GM19467 (cell line): ENCODE measurements around the gene AURKA.
"Not testable (repeated sequence)": the region's sequence is repeated elsewhere in the genome, so short reads cannot be mapped to it uniquely, and the experiment has no call there.

ENCODE experiments used
- ATAC-seq: cut with Tn5 transposase; IDR thresholded peaks from one replicate; pipeline ENCODE4 v1.9.1; 2021; ENCODE audit warnings: mild to moderate bottlenecking, moderate library complexity; ENCODE audit not compliant: unreplicated experiment

AURKA gene

DNA sequence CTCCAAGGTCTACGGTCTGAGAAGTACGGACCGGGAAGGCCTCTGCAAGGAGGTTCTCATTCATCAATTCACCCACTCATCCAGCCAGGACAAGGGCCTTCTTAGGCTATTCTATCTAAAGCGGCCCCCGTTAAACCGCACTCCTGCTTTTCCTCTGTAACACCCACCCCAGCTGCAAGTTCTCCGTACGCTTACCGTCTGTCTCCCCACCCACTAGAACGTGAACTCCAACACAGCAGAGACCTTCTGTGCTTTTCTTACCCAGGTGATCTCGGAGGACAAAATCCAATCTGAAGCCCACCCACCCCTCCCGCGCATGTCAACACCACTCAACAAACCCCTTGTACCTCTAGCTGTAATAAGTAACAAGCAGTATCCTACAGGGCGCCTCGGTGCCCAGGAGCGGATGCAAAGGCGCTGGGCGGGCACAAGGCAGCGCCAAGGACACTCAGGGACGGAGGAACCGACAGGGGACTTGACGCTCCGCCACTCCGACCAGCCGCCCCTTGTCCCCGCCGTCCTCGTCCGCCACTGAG is 351 bp downstream of the AURKA start:
- ATAC-seq = peak; percentile 30

DNA sequence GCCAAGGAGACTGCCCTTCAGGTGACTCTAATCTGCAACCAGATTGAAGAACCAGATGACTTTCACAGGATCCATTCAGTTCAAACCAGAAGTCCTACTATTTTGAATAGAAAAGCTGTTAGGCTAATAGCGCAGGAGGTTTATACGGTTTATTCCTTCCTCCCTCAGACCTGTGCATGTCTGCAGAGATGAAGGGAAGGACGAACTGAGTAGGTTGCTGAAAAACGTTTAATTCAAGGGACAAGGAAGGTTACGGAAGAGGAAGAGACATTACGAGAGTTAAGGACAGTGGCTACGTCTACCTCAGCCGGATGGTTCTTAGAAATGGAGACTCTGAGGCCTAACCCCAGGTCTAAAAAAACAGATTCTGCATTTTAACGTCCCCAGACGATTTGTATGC is 978 bp downstream of the AURKA start:
- no peak for ATAC-seq

DNA sequence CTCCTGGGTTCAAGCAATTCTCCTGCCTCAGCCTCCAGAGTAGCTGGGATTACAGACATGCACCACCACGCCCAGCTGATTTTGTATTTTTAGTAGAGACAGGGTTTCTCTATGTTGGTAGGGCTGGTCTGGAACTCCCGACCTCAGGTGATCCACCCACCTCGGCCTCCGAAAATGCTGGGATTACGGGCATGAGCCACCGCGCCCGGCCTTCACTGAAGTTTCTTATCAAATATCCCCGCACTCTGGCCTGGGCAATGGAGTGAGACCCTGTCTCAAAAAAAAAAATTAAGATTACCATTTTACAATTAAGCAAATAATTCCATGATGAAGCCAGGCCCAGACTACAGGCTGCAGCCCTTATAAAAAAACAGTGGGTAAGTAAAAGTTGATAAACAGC is 1.6 kb downstream of the AURKA start:
- ATAC-seq = not testable (repeated sequence)

DNA sequence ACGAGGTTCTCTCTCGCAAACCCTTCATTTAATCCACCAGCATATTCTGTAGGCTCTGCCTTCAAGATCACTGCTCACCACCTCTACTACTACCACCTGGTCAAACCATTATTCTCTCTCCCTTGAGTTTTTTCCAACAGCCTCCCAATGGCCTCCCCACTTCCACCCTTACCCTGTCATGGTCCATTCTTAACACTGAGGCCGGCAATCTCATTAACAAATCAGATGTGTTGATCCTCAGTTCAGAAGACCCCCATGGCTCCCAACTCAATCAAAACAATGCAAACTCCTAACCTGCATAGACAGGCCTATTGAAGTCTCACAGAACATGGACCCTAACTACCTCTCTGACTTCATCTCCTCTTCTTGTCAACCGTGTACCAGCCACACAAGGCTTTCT is 2.2 kb downstream of the AURKA start:
- no peak for ATAC-seq

DNA sequence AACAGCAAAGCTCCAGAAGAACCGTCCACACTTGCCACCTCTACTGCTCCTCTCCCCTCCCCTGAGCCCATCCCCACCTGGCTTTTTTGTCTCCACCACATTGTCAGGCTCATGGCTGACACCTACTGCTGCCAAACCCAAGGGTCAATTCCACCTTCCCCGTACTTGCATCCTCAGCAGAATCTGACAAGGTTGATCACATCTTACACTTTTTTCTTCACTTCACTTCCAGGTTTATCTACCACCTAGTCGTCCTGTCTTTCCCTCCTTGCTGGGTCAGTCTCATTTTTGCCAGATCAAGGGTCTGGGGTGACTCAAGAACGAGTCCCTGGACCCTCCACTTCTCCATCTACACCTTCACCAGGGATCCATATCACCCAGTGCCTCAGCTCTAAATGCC is 3.1 kb downstream of the AURKA start:
- no peak for ATAC-seq

DNA sequence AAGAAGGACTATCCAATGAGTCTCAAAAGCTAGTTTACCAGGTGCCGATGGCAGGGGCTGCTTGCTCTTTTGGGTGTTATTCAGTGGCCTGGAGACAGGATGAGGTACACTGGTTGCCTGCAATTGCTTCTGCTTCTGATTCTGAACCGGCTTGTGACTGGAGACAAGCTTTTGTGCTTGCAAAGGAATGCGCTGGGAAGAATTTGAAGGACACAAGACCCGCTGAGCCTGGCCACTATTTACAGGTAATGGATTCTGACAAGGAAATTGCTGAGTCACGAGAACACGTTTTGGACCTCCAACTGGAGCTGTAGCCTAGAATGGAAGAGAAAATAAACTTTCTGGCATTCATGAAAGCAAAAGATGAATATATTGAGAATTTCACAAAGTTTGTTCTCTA is 5.8 kb downstream of the AURKA start:
- ATAC-seq = no peak

DNA sequence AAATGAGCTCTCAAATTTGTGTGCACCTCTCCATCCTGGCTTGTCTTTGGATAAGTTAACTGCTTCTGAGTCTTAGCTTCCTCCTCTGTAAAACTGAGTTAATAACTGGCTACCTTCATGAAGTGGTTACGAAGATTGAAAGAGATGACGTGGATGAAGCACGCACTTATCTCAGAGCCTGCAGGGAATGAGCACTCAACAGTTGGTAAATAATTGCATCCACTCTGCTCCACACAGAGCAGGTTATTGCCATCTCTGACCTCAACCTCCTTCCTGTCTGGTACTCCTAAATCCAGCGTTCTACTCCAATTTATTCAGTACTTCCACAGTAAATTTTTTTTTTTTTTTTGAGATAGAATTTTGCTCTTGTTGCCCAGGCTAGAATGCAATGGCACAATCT is 6.9 kb downstream of the AURKA start:
- ATAC-seq = no peak

DNA sequence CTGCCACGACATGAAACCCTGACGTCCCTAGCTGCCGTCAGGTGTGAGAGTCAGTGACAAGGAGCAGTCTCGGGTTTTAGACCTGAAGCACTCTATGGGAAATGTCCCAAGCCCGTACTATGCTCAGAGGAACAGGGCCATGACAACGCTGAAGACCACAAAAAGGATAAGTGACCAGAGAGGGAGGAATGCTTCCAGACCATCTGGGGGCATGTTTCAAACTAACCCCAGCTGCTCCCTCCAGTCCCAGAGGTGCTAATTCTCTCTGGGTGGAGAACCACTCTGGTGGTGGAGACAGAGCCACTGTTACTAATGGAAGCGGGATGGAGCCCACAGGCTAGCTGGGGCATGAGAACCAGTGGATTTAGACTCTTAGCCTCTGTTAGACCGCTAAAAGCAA is 8.7 kb downstream of the AURKA start:
- no peak for ATAC-seq

DNA sequence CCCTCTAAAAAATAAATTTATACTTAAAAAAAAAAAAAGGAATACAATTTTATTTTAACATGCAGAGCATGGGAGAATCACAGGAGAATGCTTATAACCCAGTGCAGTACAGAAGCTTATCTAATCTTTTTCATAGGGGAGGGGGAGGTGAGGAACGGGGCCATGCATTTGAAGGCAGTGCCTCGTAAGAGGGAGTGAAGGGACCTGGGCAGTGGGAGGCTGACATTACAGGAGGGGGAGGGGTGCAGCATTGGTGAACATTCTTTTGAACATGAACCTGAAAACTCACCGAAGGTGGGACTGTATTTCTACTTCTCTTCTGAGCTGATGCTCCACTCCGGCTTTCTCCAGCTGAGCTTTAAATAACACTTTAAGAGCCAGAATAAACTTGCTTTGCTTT is 9.3 kb downstream of the AURKA start:
- no peak for ATAC-seq

DNA sequence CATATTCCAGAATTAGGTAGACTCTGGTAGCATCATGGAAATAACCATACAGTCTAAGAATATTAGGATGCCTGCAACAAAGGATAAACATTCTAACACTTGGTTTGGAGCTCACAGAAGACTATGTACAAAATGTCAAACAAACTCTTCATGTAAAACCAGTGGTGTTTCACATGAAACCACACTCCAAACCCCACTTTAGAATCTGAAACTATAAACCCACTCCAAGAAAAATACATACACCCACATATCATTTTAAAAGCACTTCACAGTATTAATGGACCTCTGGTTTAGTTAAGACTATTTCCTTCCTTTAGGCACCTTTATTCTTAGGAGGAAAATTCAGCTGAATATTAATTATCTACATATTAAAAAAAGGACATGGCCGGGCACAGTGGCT is 10.5 kb downstream of the AURKA start:
- ATAC-seq = no peak

DNA sequence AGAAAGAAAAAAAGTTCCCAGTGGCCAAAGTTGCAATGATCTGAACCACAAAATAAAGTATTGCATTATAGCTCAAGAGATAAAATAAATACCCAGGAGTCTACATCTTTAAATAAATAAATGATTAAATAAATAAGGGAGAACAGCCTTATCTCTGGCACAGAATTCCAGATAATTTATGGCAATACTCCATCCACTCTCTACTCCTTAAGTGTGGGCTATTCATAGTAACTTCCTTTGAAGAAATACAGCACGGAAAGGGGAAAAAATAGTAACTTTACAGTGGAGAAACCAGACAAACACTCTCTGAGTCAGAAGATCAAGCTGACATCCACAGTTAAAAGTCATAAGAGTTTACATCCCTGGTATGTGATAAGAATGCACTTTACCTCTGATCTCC is 11.6 kb downstream of the AURKA start:
- ATAC-seq = no peak

DNA sequence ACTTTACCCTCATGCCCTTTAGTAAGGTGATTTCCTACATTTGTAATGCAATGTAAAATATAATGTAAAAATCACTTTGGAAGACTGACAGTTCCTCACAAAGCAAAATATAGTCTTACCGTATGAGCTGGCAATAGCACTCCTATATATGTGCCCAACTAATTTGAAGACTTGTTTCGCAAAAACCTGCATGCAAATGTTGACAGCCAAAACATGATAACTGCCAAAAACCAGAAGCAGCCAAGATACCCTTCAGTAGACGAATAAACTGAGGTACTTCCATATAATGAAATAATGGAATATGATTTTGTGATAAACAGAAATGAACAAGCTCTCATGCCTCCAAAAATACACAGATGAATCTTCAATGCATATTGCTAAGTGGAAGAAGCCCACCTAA is 13.6 kb downstream of the AURKA start:
- ATAC-seq = no peak

DNA sequence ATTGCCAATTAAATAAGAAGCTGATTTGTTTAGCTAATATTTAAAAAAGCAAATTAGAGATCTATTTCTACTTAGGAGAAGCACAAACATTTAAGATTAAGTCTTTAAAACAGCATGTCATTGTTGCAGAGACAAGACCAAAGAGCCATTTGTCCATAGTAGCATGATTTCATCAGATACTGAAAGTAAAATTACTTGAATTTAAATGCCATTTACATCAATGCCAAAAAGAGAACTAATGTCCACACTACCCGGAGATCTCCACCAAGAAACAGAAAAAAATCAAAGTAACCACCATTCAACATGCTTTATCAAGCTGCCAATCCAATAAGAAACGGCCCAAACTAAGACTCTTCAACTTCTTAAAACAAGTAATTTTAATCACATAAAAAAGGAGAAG is 15.7 kb downstream of the AURKA start:
- ATAC-seq = no peak

DNA sequence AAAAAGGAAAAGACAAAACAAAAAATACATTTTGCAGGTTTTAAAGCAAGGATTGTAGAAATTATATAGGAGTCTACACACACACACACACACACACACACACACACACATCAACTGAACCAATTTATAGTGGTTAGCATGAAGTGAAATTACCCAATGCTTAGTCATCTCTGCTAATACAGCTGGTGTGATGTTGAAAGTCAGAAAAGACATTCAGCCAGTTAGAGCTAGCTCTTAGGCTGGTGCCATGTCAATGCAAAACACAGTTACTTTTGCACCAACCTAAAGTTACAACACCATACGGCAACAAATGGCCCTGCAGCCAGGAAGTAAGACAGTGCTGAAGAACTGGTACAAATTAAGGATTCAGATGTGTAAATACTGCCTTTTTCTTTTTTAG is 18.1 kb downstream of the AURKA start:
- no peak for ATAC-seq

DNA sequence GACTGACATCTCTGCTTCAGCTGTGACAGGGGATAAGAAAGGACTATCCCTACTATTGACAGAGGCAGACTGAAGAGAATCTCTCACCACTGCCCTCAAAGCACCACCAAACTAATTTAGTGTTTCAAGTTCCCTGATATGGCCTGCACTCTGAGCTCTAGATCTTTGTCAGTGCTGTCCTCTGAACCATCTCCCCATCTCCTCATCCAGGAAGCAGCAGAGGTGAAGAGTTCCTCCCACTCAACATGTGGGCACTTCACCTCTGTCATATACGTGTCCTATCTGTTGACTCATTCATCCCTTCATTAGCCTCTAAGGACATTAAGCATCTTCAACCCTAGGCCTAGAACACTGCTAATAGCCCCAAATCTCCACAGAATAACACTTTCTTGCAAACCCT is 19.2 kb downstream of the AURKA start:
- ATAC-seq = no peak

DNA sequence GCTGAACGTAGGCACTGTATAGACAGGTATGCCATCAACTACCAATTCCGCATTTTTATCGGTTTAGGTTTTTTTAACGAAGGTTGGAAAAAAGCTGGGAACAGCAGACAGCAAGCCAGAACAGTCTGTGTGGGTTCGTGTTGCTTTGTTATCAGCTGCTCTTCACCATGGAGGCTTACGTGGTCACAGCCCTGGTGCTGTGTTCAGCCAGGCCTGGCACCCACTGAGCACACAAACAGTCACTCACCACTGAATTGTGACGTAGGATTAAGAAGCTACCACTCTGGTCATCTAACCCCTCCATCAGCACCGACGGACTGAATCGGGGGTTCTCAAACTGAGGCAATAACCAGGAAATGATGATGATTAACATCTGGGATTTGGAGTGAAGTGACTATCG is 20.0 kb downstream of the AURKA start:
- ATAC-seq = no peak

DNA sequence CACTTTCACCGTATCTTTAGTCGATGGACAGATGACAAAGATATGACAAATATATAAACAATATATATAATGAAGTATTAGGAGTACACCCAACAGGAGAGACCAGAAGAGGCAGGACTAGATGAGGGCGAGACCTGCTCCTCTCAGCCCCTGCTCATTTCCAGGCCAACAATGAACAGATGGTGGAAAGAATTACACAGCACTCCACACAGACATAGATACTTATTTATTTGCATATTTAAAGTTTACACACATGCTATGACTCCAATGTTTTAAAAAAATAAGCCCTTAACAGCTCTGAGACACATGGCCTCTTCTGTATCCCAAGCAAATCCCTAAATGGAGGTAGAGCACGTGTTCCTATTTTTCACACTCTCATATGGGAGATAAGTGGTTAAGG is 22.8 kb downstream of the AURKA start:
- ATAC-seq = no peak

DNA sequence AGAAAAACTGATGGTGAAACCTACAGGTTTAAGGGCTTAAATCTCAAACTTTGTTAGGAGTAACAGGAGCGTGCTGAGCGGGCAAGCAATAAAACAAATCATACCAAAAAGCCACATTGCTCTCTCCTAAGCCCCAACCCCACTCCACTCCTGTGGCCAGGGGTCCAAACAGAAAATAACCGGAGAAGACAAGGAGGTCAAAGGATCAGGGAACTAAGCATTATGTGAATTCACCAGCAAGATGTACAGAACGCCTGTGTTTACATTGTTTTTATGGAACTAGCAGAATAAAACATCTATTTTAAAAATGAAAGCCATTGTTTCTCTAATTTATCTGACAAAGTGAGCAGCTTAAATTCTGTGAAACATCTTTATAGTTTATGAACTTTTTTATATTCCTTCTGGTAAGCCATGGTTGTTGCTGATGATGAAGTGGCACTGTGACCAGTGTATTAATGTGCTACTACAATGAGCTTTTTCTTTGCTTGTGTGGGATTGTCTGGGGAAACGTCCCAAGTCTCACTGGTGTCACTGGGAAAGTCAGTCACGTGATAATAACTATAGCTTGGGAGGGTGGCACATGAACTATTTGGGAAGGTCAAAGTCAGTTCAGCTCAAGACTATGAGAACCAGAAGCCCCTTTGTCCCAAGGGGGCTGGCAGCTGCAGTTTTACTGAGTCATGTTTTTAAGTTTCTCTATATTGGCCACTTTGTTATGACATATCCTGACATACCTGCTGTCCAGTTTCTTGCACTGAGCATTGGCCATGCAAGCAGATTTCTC is 23.5 kb downstream of the AURKA start:
- no peak for ATAC-seq

DNA sequence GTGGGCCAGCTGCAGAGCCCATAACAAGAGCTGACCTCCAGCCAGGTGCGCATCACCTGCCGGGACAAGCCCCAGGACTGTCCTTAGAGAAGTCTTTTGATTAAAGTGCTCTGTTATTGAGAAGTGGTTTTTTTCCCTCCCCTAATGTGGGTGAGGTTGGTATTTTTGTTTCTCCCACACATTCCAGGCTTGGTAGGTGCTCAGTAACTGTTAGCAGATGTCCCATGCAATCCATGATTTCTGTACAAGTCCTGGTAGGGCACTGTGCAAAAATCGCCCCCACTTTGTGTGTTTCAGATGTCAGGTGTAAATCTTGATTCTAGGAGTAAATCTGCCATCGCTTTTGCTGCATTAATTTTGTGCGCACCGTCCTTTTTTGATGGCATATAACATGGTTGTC is 28.5 kb downstream of the AURKA start:
- no peak for ATAC-seq

DNA sequence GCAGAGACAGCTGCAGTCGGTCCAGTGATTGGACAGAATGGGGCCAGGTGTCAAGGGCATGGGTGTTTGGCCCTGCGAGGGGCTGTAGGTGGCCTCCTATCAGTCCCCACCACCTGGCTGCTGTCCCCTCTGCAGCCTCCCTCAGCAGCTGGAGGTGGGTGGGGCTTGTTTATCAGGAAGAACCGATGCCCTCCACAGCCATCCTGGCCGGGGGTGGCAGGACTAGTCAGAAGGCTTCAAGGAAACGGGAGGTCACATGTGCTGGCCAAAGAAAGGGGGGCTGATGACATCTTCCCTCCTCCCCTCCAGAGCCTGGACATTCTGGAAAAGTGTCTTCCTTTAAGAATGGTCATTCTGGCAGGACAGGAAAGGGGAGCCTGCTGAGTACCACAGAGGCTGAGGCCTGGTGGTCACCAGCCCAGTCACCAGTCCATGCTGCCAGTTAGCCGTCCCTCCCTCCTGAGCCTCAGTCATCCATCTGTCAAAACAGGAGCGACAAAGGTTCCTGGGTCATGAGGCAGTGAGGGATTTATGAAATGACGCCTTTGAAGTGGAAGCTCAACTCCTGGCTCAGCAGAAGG is 29.1 kb downstream of the AURKA start:
- no peak for ATAC-seq

DNA sequence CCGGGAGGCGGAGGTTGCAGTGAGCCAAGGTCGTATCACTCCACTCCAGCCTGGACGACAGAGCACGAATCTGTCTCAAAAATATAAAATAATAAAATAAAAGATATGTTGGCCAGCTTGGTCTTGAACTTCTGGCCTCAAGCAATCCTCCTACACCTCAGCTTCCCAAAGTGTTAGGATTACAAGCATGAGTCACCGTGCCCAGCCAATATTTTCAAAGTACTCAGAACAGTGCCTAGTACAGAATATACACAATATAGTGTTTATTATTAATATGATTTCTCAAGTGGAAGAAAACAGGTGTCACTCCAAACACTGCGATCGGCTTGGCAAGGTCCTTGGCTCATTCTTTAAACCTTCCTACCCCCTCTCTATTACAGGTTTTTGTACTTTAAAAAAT is 30.1 kb downstream of the AURKA start:
- no peak for ATAC-seq

DNA sequence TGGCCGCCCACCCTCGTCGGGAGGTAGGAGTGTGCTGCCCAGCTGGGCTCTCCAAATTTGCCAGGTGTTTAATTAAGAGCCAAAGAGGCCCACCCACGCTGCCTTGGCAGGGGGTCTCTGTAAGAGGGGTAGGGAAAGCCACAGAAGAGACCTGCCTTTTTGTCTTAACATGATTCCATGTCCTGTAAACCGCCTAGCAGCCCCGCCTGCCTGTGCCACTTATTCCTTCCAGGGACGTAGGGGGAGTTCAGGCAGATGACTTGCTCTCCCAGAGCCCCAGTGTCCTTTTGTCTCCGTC is 31.2 kb downstream of the AURKA start:
- no peak for ATAC-seq
